GM21526 (cell line): ENCODE results near the gene NCBP3.
"Not testable (repeated sequence)": the region's sequence is repeated elsewhere in the genome, so short reads cannot be mapped to it uniquely, and the experiment has no call there.

ENCODE experiments used
- ATAC-seq: cut with Tn5 transposase; IDR thresholded peaks from one replicate; pipeline ENCODE4 v1.9.1; 2021; ENCODE audit warnings: moderate library complexity; ENCODE audit not compliant: unreplicated experiment, low FRiP score

The NCBP3 gene

GRCh38 chr17:3851461-3852100 lies 5.5 kb upstream of the NCBP3 start:
- no peak for ATAC-seq

- no peak for ATAC-seq
Observed at GRCh38 chr17:3848229-3848835, 2.3 kb upstream of the NCBP3 start.

DNA sequence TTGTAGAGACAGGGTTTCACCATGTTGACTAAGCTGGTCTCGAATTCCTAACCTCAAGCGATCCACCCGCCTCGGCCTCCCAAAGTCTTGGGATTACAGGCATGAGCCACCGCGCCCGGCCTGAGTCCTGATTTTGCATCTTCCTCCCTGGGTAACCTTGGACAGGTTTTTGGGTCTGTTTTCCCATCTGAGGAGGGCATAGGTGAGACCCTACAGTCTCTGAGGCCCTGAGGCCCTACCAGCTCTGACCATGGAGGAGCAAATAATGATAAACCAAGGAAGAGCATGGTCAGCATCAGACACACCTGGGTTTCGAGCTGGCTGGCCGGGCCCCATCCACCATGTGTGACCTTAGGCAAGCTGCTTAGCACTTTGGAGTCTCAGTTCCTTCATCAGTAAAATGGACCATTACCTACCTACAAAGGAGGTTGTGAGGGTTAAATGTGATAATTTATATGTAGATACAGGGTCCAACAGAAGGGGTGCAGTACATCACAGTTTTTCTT lies 1.2 kb upstream of the NCBP3 start:
- no peak for ATAC-seq

GRCh38 chr17:3846437-3847164 lies 555 bp upstream of the NCBP3 start:
- ATAC-seq: no peak

DNA sequence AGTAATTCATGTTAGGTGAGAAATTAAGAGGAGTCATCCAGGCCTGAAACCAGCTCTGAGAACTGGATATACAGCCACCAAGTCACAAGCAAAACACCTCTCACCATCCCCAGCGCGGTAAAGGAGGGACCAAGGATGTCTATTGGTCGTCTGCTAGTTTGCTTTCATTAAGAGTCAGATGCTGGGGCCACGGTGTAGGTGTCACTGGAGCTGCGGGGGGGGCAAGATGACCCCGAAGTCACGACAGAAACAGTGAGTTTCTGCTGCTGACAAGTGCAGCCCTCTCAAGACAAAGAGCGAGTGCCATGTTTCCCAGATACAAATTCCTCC lies 790 bp downstream of the NCBP3 start:
- no peak for ATAC-seq

DNA sequence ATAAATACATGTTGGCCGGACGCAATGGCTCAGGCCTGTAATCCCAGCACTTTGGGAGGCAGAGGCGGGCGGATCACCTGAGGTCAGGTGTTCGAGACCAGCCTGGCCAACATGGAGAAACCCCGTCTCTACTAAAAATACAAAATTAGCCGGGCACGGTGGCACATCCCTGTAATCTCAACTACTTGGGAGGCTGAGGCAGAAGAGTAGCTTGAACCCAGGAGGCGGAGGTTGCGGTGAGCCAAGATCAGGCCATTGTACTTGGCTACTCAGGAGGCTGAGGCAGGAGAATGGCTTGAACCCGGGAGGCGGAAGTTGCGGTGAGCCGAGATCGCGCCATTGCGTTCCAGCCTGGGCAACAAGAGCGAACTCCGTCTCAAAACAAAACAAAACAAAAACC lies 1.5 kb downstream of the NCBP3 start:
- not testable (repeated sequence) for ATAC-seq

GRCh38 chr17:3843935-3844516 lies 2.0 kb downstream of the NCBP3 start:
- ATAC-seq: no peak

DNA sequence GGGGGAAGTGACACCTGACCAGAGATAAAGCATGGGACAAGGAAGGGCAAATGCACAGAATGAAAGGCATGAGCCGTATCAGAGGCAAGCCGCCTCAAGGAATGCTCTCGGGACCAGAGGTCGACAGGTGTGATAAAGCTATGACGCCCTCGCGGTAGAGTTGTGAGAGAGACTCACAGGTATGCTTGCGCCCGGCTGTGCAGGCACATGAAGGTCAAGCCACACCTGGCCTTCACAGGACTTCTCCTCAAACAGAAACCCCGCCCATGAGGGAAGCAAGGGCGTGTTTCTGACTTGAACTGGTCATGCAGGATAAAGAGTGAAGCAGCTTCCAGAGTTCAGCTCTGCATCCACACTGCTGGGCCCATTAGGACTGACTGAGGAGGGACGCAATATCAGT lies 7.8 kb downstream of the NCBP3 start:
- no peak for ATAC-seq

DNA sequence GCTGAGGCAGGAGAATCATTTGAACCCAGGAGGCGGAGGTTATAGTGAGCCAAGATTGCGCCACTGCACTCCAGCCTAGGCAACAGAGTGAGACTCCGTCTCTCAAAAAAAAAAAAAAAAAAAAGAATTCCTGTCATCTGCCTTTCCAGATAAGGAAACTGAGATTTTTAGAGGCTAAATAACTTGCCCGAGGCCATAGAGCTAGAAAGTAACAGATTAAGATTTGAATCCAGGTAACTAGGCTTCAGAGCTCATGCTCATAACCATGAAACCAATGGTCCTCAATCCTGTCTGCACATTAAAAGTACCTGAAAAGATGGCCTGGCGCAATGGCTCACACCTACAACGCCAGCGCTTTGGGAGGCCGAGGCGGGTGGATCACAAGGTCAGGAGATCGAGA lies 9.5 kb downstream of the NCBP3 start:
- no peak for ATAC-seq

DNA sequence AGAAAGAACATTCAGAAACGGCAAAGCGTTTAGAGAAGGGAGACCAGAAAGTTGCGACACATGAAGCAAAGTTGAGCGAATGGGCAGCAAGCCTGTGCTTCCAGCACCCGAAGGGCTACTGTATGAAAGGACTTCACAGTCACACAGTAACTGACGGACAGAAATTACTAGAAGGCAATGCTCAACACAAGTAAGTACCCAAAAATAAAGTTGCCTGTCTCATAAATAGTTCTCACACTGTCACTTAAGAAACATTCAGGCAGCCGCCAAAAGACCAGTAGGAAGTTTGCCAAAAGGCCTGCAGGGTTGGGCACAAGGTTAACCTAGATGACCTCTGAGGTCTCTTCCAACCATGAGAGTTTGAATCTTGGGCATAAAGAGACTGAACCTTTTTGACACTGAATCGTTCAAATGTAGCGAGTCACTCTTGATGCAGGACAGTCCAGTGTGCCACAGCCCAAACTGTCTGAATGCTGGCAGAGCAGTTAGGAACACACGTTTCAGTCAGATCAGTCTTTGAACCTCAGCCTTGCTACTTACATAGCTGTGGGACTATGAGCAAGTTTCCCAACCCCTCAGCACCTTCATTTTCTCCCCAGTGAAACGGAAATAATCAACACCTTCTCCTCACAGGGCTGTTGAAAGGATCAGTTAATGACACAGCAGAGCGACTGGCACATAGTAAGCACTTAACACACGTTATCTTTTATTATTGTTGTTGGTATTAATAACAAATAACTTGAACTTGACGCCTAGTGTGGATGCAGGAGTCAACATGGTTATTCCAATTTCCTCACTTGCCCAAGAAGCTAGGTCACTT lies 10.4 kb downstream of the NCBP3 start:
- no peak for ATAC-seq

DNA sequence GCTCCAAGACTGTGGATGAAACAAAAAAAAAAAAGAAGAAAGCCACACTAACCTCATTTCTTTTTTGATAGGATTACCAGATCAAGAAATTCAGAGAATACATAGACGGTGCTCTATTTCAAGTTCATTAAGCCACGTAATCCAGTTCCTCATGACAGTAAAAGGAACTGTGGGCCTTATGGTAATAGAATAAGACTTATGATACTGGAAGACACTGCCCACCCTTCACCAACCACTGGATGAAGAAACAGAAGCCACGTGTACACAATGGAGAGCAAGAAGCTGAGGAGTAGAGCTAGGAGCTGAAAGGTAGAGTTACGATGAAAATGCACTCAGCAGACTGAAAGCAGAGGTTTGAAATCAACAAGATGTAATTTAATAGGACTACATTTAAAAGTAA lies 11.2 kb downstream of the NCBP3 start:
- no peak for ATAC-seq

DNA sequence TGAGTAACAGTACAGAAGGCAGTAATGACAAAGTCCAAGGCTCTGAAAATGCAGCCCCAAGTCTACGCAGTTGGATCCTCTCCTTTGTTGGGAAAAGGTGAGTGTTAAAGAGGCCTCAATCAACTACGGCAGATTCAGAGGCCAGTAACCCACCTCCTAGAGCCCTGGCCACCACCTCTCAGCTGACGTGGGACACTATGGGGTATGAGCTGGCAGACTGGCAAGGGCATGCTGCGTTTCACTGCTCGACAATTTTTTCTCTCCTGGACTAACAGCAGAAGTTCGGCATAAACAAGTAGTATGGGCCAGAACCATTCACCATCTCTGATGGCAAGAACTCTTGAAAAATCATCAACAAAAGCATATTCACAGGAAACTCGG lies 17.2 kb downstream of the NCBP3 start:
- ATAC-seq: no peak

DNA sequence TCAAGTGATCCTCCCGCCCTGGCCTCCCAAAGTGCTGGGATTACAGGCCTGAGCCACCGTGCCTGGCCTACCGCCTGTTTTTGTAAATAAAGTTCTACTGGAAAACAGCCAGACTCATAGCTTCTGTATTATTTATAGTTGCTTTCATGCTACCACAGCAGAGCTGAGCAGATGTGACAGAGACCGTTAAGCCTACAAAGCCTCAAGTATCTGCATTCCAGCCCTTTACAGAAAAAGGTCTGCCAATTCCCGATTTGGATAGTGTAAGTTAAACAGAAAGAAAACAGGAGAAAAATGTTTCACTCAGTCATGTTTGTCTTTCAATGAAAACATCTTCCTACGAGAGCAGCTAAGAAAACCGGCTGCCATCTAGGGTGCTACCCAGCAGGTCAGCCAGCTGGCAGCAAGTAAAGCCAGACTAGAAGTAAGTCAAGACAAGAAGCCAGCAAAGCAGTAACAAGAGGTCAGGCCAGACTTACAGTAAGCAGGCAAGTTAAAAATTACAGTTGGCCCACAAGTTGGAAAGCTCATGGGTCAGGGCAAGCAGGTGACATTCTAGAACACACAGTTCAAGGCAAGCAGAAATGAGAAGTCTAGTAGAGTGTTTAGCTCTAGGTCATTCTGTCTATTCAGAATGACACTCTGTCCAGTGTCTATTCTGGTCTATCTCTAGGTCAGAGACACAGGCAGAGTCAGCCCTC lies 17.7 kb downstream of the NCBP3 start:
- ATAC-seq: no peak

DNA sequence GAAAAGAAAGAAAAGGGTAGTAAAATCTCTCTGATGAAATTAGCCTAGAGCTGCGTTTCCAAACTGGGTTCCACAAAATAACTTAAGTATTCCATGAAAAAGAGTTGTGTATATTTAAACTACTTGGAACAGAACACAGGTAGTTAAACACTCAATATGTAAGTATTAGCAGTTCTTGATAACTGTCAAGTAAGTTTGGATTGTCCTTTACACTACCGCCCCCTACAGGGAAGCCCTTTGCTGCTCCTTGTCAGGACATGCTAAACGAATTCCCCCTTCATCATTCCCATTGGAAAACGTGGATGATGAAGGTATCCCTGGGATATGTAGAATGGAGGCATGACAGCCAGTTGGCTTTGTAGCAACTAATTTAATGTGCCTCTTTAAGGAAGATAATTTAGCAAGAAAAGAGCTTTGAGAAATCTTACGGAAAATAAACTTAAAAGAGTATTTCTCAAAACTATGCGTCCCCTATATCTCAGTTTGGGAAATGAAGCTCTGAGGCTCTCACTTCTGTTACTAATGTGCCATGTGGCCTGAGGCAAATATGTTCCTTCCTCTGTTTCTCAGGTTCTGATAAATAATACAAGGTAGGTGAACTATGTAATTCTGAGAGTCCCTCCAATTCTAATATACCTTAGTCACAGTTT lies 18.8 kb downstream of the NCBP3 start:
- ATAC-seq: no peak

DNA sequence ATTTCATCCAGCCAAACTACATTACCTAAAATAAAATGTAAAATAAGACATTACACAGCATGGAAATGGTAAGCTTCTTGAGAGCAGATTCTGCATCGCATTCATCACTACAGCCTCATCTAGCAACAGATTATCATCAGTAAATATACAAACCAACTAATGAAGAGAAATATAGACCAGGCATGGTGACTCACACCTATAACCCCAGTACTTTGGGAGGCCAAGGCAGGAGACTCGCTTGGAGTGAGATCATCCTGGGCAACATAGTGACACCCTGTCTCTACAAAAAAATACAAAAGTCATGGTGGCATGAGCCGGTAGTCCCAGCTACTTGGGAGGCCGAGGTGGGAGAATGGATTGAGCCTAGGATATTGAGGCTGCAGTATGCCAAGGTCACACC lies 19.9 kb downstream of the NCBP3 start:
- no peak for ATAC-seq

- no peak for ATAC-seq
Observed at GRCh38 chr17:3821101-3821500, 24.9 kb downstream of the NCBP3 start.

- no peak for ATAC-seq
Observed at GRCh38 chr17:3818786-3819185, 27.3 kb downstream of the NCBP3 start.

DNA sequence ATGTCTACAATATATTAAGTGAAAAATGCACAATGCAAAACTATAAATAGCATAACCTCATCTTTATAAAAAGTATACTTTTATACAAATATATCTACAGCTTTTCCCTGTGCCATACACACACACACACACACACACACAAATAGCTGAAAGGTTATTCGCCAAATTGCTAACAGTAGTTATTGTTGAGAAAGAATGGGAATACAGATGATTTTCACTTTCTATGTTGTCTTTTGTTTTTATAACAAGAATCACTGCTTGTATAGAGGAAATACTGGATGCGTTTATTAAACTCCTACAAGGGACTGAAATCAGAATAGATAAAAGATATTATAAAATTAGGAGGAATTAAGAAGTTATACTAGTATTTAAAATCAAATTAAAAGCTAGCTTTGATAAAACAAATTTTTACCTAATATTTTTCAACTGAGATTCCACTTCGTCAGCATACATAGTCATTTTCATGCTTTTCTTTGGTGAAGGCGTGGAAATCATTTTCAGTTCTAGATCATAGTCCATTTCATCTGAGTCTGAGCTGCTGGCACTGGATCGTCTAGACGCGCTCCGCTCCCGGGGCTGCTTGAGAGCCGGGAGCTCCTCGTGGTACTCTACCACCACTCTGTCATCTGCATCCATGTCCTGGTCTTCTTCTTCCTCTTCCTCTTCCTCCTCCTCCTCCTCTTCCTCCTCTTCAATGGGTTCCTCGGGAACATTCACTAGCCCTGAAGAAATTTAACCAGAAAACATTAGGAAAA lies 28.0 kb downstream of the NCBP3 start:
- ATAC-seq: no peak

DNA sequence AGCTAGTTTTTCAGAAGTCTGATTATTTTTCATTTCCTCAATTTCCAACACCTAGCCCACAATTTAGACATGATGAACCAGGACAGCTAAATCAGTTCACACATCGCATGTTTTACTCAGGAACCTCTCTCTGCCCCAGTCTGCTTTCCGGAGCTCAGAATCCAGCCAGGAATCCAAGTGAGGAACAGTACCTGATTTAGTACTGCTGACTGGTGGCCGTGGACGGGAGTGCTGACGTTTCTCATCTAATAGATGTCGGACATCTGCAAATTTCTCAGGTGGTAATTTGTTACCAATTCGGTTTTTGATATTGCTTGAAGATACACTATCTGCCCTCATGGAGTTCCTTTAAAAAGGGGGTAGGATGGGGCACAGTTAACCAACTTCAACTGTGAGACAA lies 30.1 kb downstream of the NCBP3 start:
- ATAC-seq: no peak
